ENCODE results near the gene AGPAT3. TPM values are rescaled to one million over a fixed set of nuclear protein-coding genes. Genes with fewer than 3 reads are reported as not detected.

The AGPAT3 gene
- total and polyA plus RNA-seq, 2 donors (not counting 3 experiments of a cell fraction or from before 2014, with no cell fraction given): 39.9 to 76.7 TPM

GRCh38 chr21:43933680-43934079 lies 68.7 kb downstream of the AGPAT3 start:
- no peak for DNase-seq (ENCODE audit: low read depth, low spot score)
- H3K4me2 ChIP-seq (ENCODE audit: insufficient read depth, low read length): no peak overlapping the region
- TF ChIP-seq MAX (IDR thresholded peaks at IDR 0.05; ENCODE audit: insufficient read depth, insufficient read length) (no peak), EZH2 (IDR thresholded peaks at IDR 0.05; ENCODE audit: borderline replicate concordance, low read depth, low read length, severe bottlenecking) (no peak), GATA2 (IDR thresholded peaks at IDR 0.05; ENCODE audit: insufficient read depth, insufficient read length, low read depth, low read length) (no peak), FOS (IDR thresholded peaks at IDR 0.05; ENCODE audit: borderline replicate concordance, insufficient read depth, low read length) (no peak), POLR2A (IDR thresholded peaks at IDR 0.05; ENCODE audit: low read depth, low read length) (no peak), POLR2AphosphoS5 (IDR thresholded peaks at IDR 0.05; ENCODE audit: insufficient read depth, low read depth, low read length) (no peak), JUN (IDR thresholded peaks at IDR 0.05; ENCODE audit: borderline replicate concordance, insufficient read depth, insufficient read length, low read depth) (no peak), CTCF (IDR thresholded peaks at IDR 0.05; ENCODE audit: extremely low read depth in 1 of 2, insufficient read depth in 1 of 2, low read depth in 1 of 2, low read length in 2 of 2) (no peak), MYC (IDR thresholded peaks at IDR 0.05; ENCODE audit: low read depth, low read length) (no peak)
- CTCF ChIA-PET: no interaction called here
- H3K27ac ChIP-seq (ENCODE audit: insufficient read depth, low read depth, low read length): no peak overlapping the region
- no peak overlapping the region for H2AFZ ChIP-seq (ENCODE audit: low read depth, low read length)
- no peaks in the 10 kb centered on the region for H3K36me3 ChIP-seq (ENCODE audit: control insufficient read depth in 2 of 2, extremely low read depth in 1 of 2, insufficient read depth in 2 of 2, low read length in 2 of 2)
- no peak overlapping the region for H3K9ac ChIP-seq (replicated peaks; ENCODE audit: extremely low read depth, insufficient read depth, low read length)
- H3K4me3 ChIP-seq (replicated peaks in 1 of 3; ENCODE audit: insufficient read depth in 1 of 3, low read depth in 1 of 3, low read length in 3 of 3): no peak overlapping the region
- BruUV-seq (replicated peaks): no TSS peak
- H3K4me1 ChIP-seq (ENCODE audit: control insufficient read depth, extremely low read depth, insufficient read depth, low read length): peaks cover 2% of the 10 kb centered on the region
- peaks cover 2% of the 10 kb centered on the region for H3K79me2 ChIP-seq (ENCODE audit: control insufficient read depth, insufficient read depth, low read length)
- FAIRE-seq: no peak
- no peaks in the 10 kb centered on the region for H3K9me1 ChIP-seq (replicated peaks; ENCODE audit: control insufficient read depth, extremely low read depth, insufficient read depth, low read length)
- dilution Hi-C loops (cut with MboI; ENCODE audit: extremely low pct_ligation_motif_present, low sequenced_read_pairs) (no loop called here), intact Hi-C loops (cut with micrococcal nuclease) (no loop called here)
- H4K20me1 ChIP-seq (replicated peaks; ENCODE audit: control insufficient read depth, extremely low read depth, insufficient read depth, low read length): no peaks in the 10 kb centered on the region
- no peaks in the 10 kb centered on the region for H3K27me3 ChIP-seq (ENCODE audit: control insufficient read depth in 2 of 2, insufficient read depth in 2 of 2, low read length in 2 of 2)
- H3K9me3 ChIP-seq (replicated peaks; ENCODE audit: control insufficient read depth, insufficient read depth, low read length): no peaks in the 10 kb centered on the region
- POLR2A ChIA-PET: no interaction called here
